Thyroid gland (tissue), 4 donors: ENCODE data around the gene IQSEC1.

Experiments
- POLR2A ChIP-seq, 2 donors: fragments of 450-650 bp; IDR thresholded peaks; one replicate each; pipeline ENCODE4 v1.6.1; 2017; ENCODE audit warnings: antibody characterized with exemption in 2 of 2, mild to moderate bottlenecking in 2 of 2, moderate library complexity in 1 of 2
- TF ChIP-seq, protein P1 (sequence below), 6 experiments: fragments of 200-600 bp in 3 of 6; fragments of 450-650 bp in 3 of 6; sonication (generic) in 3 of 6; IDR thresholded peaks; one replicate each; pipeline ENCODE4 v1.5.1; 2016 to 2019; ENCODE audit warnings: antibody characterized with exemption in 6 of 6, mild to moderate bottlenecking in 2 of 6, inconsistent platforms in 1 of 6, moderate library complexity in 1 of 6

GRCh38 chr3:12946251-12946648 lies 127.0 kb downstream of the IQSEC1 start:
- TF ChIP-seq, protein P1, sequence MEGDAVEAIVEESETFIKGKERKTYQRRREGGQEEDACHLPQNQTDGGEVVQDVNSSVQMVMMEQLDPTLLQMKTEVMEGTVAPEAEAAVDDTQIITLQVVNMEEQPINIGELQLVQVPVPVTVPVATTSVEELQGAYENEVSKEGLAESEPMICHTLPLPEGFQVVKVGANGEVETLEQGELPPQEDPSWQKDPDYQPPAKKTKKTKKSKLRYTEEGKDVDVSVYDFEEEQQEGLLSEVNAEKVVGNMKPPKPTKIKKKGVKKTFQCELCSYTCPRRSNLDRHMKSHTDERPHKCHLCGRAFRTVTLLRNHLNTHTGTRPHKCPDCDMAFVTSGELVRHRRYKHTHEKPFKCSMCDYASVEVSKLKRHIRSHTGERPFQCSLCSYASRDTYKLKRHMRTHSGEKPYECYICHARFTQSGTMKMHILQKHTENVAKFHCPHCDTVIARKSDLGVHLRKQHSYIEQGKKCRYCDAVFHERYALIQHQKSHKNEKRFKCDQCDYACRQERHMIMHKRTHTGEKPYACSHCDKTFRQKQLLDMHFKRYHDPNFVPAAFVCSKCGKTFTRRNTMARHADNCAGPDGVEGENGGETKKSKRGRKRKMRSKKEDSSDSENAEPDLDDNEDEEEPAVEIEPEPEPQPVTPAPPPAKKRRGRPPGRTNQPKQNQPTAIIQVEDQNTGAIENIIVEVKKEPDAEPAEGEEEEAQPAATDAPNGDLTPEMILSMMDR (IDR thresholded peaks at IDR 0.05): no peak
- TF ChIP-seq POLR2A (IDR thresholded peaks at IDR 0.05): no peak
